Measurements from ENCODE around the gene ITGB7.

GRCh38 chr12:53253298-53253697 lies 46.2 kb upstream of the ITGB7 start:
- TF ChIP-seq, protein P1, sequence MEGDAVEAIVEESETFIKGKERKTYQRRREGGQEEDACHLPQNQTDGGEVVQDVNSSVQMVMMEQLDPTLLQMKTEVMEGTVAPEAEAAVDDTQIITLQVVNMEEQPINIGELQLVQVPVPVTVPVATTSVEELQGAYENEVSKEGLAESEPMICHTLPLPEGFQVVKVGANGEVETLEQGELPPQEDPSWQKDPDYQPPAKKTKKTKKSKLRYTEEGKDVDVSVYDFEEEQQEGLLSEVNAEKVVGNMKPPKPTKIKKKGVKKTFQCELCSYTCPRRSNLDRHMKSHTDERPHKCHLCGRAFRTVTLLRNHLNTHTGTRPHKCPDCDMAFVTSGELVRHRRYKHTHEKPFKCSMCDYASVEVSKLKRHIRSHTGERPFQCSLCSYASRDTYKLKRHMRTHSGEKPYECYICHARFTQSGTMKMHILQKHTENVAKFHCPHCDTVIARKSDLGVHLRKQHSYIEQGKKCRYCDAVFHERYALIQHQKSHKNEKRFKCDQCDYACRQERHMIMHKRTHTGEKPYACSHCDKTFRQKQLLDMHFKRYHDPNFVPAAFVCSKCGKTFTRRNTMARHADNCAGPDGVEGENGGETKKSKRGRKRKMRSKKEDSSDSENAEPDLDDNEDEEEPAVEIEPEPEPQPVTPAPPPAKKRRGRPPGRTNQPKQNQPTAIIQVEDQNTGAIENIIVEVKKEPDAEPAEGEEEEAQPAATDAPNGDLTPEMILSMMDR (IDR thresholded peaks at IDR 0.05; ENCODE audit: insufficient read depth, low read depth, low read length): no peak
- TF ChIP-seq EZH2 (IDR thresholded peaks at IDR 0.05; ENCODE audit: insufficient read depth, low read length): no peak

All from astrocyte (in vitro differentiated cells and primary cell).